22Rv1 (cell line): ENCODE measurements around the gene CHRNA1.

ENCODE experiments used
- CTCF ChIP-seq: fragments of 450-650 bp; IDR thresholded peaks from 2 replicates; pipeline ENCODE4 v1.5.1; 2017; ENCODE audit warnings: mild to moderate bottlenecking
- ZFX ChIP-seq: fragments of 450-650 bp; IDR thresholded peaks from 2 replicates; pipeline ENCODE4 v1.6.1; 2017; ENCODE audit warnings: antibody characterized with exemption, borderline replicate concordance

GRCh38 chr2:174797781-174798276 lies 33.6 kb upstream of the CHRNA1 start:
- no peak for TF ChIP-seq CTCF
- TF ChIP-seq ZFX: no peak
